ENCODE results near the gene SUV39H1.
"Not testable (repeated sequence)": the region's sequence is repeated elsewhere in the genome, so short reads cannot be mapped to it uniquely, and the experiment has no call there.

SUV39H1 gene

DNA sequence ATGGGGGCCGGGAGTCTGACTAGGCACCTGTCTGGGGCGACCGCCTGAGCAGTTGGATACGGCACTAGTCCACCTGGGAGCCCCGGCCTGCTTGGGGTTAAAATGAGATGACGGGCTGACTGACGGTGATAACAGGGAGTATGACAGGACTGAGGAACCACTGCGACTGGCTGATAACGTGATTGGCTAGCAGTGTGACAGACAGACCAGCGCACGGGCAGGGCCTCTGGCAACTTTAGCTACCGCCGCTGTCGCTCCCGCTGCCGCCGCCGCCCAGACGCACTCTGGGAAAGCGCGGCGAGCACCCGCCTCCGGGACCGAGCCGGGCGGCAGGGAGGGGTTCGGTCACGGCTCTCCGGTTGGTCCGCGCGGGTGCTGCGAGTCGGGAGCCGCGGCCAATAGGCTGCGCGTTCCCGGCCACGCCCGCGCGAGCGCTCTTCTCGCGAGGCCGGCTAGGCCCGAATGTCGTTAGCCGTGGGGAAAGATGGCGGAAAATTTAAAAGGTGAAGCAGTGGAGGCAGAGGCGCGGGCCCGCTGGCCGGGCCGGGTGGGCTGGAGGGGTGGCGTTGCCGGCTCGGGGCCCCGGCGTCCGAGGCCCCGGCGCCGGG, at the start of gene SUV39H1:
Gene SUV39H1, plus strand, starts transcription at position 434 of the 608 bp plus-strand sequence. Its CDS starts 51 bp downstream, at position 485.
- DNase-seq = peak; percentile 76

DNA sequence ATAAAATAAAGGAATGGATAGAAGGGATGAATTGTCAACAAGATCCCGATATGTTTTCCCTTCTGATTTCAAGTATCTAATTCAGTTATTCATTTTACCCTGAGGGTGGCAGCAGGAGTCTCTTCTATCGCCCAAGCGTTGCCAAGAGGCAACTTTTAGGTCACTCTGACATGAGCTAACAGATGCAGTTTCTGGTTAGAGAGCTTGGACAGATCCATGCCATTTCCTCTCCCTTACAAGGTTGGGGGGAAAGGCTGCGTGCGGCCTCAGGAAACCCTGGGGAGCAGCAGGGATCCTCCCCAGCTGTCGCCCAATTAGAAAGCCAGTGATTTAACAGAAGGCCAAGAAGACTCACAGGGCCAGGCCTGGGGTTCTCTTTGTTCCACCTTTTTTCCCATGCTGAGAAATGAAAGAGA, 48.2 kb upstream of the SUV39H1 start:
- DNase-seq = peak; percentile 71

DNA sequence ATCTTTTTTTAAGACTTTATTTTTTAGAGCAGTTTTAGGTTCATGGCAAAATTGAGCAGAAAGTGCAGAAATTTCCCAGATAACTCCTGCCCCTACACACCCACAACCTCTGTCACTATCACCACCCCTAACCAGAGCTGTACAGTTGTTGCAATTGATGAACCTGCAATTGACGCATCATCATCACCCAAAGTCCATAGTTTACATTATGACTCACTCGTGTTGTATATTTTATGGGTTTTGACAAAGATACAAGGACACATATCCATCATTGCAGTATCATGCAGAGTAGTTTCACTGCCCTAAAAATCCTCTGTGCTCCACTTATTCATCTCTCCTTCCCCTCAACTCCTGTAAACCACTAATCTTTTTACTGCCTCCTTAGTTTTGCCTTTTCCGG, 47.4 kb upstream of the SUV39H1 start:
- no peak for DNase-seq

- not testable (repeated sequence) for DNase-seq
Observed at GRCh38 chrX:48652055-48652579, 44.4 kb upstream of the SUV39H1 start.

- DNase-seq = not testable (repeated sequence)
Observed at GRCh38 chrX:48654746-48655145, 41.8 kb upstream of the SUV39H1 start.

DNA sequence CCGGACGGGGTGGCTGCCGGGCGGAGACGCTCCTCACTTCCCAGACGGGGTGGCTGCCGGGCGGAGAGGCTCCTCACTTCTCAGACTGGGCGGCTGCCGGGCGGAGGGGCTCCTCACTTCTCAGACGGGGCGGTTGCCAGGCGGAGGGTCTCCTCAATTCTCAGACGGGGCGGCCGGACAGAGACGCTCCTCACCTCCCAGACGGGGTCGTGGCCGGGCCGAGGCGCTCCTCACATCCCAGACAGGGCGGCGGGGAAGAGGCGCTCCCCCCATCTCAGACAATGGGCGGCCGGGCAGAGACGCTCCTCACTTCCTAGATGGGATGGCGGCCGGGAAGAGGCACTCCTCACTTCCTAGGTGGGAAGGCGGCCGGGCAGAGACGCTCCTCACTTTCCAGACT, 36.8 kb upstream of the SUV39H1 start:
- DNase-seq = not testable (repeated sequence)

GRCh38 chrX:48663241-48663640, 33.3 kb upstream of the SUV39H1 start:
- DNase-seq = no peak

DNA sequence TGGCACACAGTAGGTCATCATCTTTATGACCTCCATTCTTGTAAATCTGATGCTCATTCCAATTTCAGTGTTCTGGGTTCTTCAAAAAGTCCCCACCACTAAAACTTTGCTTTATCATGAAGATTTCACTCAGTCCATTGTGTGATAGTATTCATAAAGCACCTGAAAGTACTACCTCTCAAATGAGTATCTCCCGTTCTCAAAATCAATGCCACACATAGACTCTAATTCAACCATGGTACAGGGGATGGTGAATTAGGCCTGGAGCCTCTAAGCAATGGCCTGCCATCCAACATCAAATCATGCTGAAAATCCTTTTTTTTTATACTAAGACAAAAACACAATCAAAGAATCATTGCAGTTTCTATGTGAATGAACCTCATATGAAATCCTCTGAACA, 32.4 kb upstream of the SUV39H1 start:
- DNase-seq = no peak

DNA sequence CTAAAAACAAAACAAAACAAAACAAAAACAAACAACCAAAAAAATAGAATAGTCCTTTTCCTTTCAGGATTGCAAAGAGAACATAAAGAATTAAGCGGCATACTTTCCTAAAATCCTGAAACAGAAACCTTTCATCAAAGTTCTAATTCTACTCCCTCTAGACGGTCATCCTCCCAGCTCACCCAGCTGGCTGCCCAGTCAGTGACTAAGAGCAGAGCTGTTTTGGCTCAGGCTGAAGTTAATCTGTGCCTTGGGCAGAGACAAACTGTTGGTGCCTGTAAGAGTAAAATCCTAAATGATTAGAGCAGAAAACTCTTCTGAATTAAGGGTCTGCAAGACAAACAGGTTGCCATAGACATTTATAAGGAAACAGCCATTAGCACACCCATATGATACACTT, 30.5 kb upstream of the SUV39H1 start:
- no peak for DNase-seq

- no peak for DNase-seq
Observed at GRCh38 chrX:48666649-48667048, 29.9 kb upstream of the SUV39H1 start.

DNA sequence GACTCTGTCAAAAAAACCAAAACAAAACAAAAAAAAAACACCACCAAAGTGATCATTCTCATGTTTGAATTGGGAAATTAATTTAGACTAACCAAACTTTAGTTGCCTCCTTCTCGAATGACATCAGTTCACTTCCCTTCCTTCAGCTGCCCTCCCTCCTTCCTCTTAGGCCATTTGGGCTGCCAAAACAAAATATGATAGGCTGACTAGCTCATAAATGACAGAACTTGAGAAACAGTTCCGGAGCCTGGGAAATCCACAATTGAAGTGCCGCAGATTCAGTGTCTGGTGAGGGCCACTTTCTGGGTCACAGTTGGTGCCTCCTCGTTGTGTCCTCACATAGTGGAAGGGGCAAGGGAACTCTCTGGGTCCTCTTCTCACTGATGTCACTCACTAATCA, 29.0 kb upstream of the SUV39H1 start:
- DNase-seq = no peak

DNA sequence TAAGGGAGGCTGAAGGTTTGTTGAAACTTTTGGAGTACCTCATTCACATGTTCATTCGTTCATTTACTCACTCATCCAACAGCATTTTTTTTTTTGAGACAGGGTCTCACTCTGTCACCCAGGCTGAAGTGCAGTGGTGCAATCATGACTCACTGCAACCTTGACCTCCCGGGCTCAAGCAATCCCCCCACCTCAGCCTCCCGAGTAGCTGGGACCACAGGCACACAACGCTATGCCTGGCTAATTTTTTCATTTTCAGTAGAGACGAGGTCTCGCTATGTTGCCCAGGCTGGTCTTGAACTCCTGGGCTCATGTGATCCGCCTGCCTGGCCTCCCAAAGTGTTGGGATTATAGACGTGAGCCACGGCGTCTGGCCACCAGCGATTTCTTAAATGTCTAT, 28.3 kb upstream of the SUV39H1 start:
- DNase-seq = not testable (repeated sequence)

DNA sequence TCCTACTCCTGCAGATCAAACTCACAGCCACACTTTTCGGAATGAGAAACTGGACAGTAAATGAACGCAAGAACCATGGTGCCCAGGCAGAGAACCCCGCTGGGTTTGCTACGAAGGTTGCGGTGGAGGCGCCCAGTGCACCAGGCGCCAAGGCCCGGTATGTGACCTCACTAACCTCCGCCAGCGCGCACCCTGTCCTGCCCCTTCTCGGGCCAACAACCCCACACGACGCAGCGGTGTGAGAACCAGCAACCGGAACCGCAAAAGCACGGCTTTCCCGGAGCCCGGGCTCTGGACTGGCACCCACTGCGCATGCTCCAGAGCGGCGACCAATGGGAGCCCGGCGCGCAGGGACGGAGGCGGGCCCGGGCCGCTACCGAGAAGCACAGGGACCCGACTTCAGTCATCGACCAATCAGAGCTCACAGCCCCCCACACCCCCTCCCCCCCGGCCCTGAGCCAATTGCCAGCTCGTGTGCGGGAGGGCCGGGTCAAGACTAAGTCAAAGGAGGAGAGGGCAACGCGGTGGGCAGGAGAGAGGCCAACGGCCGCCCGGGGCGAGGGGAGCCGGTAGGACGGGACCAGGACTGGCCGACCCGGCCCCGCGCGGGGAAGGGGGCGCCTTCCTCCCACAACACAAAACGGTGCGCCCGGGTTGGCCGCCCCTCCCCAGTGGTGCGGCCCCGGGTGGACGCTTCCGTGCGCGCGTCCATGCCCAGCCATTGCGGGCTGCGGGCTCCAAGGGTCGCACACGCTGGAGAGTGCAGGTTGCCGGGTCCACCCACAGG, 20.2 kb upstream of the SUV39H1 start:
- peak; percentile 80 for DNase-seq

GRCh38 chrX:48676893-48677270, 19.7 kb upstream of the SUV39H1 start:
- DNase-seq = no peak

DNA sequence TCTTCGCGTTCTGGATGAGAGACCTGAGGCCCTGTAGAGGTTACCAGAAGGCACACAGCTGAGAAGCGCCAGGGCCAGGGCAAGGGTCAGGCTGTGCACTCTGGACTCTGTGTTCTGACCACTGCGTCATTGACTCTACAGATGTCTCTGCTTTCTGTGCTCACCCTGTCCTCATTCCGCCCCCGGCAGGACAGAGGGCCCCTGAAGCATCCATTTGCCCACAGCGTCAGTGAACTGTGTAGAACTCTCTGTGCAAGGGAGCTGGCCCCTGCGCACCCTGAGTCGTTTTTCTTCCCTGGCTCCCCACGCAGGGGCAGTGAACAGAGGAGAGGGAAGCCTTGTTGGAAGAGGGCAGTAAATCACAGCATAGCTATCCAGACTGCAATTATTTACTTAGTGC, 19.0 kb upstream of the SUV39H1 start:
- DNase-seq = no peak

DNA sequence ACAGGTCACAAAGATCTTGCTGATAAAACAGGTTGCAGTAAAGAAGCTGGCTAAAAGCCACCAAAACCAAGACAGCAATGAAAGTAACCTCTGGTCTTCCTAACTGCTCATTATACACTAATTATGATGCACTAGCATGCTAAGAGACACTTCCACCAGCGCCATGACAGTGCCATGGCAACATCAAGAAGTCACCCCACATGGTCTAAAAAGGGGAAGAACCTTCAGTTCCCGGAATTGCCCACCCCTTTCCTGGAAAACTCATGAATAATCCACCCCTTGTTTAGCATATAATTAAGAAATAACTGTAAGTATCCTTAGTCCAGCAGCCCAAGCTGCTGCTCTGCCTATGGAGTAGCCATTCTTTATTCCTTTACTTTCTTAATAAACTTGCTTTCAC, 16.1 kb upstream of the SUV39H1 start:
- not testable (repeated sequence) for DNase-seq

GRCh38 chrX:48680925-48681324, 15.6 kb upstream of the SUV39H1 start:
- DNase-seq = not testable (repeated sequence)

DNA sequence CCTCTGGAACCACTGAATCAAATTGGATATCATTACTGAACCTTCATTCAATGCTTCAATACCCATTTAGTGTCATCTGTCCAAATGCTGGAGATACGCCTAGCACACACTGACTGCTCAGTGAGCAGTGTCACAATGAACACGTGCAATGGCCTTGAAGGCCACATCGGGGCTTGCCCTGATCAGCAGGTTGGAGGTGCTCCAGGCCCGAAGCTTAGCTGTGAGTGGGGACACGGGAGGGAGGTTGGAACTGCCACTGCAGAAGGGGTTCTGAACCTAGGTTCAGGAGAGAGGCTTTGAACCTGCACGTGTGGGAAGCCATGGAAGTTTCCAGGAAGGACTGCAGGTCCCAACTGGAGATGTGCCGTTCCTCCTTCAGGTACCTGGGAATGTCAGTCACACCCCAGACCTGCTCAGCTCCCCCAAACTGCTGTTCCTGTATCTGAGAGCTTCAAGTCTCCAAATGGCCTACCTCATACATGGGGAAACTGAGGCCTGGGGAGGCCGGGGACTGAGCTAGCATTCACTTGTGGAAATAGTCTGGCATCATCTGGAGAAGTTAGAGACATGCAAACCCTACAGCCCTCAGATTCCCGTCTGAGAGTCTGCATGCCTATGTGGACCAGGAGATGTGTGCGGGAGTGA, 14.9 kb upstream of the SUV39H1 start:
- no peak for DNase-seq

- DNase-seq = not testable (repeated sequence)
Observed at GRCh38 chrX:48682795-48683194, 13.7 kb upstream of the SUV39H1 start.

DNA sequence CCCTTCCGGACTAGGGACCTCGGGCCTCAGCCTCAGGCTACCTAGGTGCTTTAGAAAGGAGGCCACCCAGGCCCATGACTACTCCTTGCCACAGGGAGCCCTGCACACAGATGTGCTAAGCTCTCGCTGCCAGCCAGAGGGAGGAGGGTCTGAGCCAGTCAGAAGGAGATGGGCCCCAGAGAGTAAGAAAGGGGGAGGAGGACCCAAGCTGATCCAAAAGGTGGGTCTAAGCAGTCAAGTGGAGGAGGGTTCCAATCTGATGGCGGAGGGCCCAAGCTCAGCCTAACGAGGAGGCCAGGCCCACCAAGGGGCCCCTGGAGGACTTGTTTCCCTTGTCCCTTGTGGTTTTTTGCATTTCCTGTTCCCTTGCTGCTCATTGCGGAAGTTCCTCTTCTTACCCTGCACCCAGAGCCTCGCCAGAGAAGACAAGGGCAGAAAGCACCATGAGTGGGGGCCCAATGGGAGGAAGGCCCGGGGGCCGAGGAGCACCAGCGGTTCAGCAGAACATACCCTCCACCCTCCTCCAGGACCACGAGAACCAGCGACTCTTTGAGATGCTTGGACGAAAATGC, 13.0 kb upstream of the SUV39H1 start, which contains the start of gene WAS:
Gene WAS, plus strand, starts transcription at position 389 of the 572 bp plus-strand sequence. Its CDS starts 55 bp downstream, at position 444.
- DNase-seq = no peak

DNA sequence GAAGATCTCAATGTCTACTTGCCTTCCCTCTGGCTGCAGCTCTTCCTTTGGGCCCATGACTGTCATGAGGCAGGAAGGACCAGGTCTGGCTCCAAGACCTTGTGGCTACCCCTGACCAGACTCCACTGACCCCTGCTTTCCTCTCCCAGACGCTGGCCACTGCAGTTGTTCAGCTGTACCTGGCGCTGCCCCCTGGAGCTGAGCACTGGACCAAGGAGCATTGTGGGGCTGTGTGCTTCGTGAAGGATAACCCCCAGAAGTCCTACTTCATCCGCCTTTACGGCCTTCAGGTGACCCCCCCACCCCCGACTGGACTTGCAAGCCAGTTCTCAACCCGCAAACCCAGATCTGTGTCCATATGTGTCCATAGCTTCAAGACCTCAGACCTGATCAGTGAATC, 12.4 kb upstream of the SUV39H1 start:
- no peak for DNase-seq

DNA sequence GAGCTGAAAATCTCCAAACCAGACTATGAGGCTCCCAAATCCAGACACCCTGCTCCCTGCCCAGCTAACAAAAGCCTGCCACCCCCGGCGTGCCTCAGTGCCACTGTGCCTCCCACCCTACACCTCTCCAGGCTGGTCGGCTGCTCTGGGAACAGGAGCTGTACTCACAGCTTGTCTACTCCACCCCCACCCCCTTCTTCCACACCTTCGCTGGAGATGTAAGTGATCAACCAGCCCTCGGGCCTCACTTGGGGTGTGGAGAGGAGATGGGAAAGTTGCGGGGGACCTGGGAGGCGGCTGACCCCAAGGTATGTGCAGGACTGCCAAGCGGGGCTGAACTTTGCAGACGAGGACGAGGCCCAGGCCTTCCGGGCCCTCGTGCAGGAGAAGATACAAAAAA, 11.1 kb upstream of the SUV39H1 start:
- DNase-seq = no peak

GRCh38 chrX:48688531-48689150, 7.9 kb upstream of the SUV39H1 start:
- DNase-seq = no peak

Measured in DMS 273 treated with DMSO at 0.1 percent for 48 hours (cell line).